ENCODE measurements around the gene PPAT.

The PPAT gene

GRCh38 chr4:56433280-56433679, 2.1 kb downstream of the PPAT start:
- no peak for DNase-seq

DNA sequence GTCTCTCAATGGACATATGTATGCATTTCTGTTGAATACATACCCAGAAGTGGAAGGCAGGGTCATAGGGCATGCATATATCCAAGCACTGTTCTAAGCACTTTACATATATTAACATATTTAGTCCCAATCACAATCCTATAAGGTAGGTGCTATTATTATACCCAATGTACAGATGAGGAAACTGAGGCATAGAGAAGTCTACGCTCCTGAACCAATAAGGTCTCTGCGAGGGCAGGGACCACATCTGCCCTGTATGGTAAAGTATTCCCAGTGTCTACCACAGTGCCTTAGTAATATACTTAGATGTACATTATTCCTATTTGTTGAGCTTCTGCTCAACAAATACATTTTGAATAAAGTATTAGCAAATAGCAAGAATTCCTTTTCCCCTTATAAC, 5.2 kb downstream of the PPAT start:
- no peak for DNase-seq

DNA sequence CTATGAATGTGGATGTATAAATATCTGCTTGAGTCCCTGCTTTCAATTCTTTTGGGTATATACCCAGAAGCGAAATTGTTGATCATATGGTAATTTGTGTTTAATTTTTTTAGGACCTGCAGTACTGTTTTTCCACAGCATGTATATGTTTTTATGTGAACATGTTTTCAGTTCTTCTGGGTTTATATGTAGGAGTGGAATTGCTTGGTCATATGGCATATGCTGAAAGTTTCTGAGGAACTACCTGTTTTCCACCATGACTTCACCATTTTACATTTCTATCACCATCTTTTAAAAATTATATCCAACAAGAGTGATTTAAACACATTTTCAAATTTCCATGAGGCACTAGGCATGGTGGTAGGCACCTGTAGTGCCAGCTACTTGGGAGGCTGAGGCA, 8.2 kb downstream of the PPAT start:
- DNase-seq = no peak

- no peak for DNase-seq
These were observed 9.1 kb downstream of the PPAT start for GRCh38 chr4:56426273-56426672.

GRCh38 chr4:56425518-56425917, 9.9 kb downstream of the PPAT start:
- DNase-seq = no peak

GRCh38 chr4:56424697-56425514, 10.5 kb downstream of the PPAT start:
- DNase-seq = no peak

- no peak for DNase-seq
These were observed 11.2 kb downstream of the PPAT start for GRCh38 chr4:56424176-56424575.

- no peak for DNase-seq
These were observed 18.0 kb downstream of the PPAT start for GRCh38 chr4:56417396-56417795.

DNA sequence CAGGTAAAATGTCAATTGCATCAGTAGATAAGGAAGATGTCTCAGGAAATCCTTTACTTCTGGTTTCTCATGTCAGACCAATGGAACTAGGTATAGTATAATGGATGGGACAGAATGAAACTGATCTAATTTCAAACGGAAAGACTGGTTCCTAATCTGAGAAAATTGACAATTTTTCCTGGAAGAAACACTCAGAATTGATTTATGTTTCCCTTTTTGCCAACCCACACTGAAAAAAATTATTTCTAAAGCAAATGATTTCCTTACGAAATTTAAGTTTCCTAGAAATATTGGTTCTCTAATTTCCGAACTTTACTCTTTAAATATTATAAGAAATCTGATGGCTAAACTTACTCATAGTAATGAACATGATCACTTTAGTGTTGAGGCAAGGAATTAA, 19.1 kb downstream of the PPAT start:
- no peak for DNase-seq

DNA sequence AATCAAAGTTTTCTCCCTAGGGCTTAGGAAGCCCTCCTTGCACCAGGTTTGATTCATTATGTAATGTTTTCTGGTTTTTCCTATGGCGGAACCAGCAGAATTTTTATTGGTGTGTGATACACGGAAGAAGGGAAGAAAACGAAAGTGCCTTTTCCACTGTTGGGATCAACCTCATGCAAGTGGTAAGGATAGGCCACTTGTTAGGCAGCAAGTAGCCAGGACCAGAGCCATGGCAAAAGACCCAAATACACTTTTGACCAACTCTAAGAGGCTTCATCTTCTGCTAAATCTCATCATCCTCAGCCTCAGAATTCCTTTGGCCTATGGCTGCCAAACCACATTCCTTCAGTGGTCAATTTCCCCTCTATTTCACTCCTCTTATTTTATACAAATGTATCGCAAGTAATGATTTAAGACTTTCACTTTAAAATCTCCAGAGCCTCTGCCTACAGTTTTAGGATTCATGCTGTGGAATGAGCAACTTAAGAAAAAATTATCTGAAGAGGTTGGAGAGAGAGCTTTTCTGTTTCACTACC, 21.2 kb downstream of the PPAT start:
- DNase-seq = no peak

DNA sequence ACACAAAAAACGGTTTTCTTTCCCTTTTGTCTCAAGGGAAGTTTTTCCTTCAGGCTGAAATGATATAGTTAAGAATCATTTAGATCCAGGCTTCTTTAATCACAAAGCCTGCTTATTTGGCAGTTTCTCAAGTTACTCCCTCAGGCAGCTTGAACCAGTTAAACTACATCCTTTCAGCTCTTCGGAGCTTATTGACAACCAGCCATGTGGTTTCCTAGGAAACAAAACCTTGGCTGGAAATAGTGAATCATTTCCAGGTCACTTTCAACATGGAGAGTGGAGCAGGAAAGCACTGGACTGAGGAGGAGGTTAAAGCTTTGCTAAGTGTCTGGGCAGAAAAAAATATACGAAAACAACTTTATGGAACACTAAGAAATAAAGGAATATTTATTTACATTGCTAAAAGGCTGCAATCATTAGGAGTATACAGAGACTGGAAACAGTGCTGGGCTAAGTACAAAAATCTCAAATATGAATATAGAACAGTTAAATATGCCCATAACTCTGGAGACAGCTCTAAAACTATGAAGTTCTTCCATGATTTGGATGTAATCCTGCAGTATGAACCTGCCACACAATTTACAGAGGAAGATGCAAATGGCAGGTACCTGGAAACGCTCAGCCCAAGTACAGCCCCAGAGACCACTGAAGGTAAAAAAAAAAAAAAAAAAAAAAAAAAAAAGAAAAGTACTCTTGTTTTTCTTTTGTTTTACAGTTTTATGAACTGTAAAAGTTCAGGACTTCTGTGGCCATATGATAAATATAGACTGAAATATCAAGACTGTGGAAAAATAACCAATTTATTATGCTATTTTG, 25.0 kb downstream of the PPAT start:
- peak; percentile 77 to 90 for DNase-seq

GRCh38 chr4:56409511-56410090, 25.8 kb downstream of the PPAT start:
- no peak for DNase-seq

GRCh38 chr4:56408978-56409377, 26.4 kb downstream of the PPAT start:
- DNase-seq = no peak

GRCh38 chr4:56406151-56406550, 29.3 kb downstream of the PPAT start:
- DNase-seq = no peak

DNA sequence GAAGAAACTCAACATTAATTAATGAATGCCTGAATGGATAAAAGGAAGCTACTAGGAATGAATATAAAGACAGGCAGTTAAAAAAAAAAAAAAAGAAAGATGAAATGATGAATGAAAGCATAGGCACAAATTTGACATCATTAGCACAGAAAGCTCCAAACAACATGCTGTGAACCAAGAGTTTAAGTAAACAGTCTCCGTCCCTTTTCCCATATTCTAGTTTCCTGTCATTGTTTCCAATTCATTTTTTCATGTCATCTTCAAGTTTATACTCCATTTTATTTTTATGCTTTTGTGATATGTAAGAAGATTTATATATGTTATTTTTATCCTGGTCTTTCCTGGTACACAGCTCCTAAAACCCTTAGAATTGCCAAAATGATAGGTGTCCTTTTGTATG, 30.4 kb downstream of the PPAT start:
- no peak for DNase-seq

- no peak for DNase-seq
These were observed 34.9 kb downstream of the PPAT start for GRCh38 chr4:56400560-56400959.

GRCh38 chr4:56391270-56391669, 44.1 kb downstream of the PPAT start:
- no peak for DNase-seq

GRCh38 chr4:56389558-56389957, 45.9 kb downstream of the PPAT start:
- DNase-seq = no peak

- DNase-seq = no peak
These were observed 47.1 kb downstream of the PPAT start for GRCh38 chr4:56388306-56388705.

- DNase-seq = peak; percentile 92 to 94
These were observed 48.1 kb downstream of the PPAT start, which contains the start of gene AASDH for GRCh38 chr4:56387023-56388001. TSS of gene AASDH (minus strand) at chr4:56387491. CDS start at chr4:56384299, 3,192 bp downstream.

GRCh38 chr4:56386091-56386490, 49.3 kb downstream of the PPAT start:
- DNase-seq = no peak

DNA sequence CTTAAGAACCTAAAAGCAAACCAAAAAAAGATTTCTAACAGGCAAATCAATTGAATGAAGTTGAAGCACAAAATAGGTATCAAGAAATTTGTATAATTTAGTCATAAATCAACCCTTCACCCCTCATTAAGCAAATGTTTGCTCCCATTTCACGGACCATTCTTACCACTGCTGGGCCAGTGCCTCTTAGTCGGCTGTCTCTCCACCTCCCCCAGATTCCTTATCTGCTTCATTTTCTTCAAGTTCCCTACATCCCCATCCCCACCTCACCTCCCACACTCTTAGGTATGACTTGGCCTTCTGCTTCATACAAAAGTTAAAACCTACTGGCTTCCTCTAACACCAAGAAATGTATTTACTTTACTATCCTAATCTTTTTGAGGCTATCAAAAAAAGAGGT, 60.0 kb downstream of the PPAT start:
- DNase-seq = no peak

Measured in NCI-H2081 (cell line).